RKO (cell line): Measurements from ENCODE around the gene IL31.

Experiments used
- DNase-seq: peaks from one replicate; pipeline ENCODE4 v3.0.0-alpha.2; 2016; ENCODE audit warnings: low spot score

The IL31 gene

DNA sequence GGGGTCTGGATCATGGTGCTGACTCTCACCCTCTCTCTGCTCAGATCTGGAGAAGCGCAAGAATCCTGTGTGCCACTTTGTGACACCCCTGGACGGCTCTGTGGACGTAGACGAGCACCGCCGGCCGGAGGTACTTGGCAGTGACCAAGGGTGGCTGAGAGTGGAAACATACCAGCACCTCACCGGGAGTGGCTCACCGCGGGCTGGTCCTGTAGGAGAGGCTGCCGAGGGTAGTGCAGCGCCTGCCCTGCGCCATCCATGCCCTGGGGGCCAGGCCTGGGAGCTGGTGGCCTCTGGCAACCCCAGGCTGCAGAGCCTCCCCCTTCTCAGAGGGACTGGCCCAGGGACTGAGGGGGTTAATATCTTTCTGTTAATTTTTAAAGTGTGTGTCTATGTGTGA is 46.2 kb downstream of the IL31 start:
- no peak for DNase-seq

DNA sequence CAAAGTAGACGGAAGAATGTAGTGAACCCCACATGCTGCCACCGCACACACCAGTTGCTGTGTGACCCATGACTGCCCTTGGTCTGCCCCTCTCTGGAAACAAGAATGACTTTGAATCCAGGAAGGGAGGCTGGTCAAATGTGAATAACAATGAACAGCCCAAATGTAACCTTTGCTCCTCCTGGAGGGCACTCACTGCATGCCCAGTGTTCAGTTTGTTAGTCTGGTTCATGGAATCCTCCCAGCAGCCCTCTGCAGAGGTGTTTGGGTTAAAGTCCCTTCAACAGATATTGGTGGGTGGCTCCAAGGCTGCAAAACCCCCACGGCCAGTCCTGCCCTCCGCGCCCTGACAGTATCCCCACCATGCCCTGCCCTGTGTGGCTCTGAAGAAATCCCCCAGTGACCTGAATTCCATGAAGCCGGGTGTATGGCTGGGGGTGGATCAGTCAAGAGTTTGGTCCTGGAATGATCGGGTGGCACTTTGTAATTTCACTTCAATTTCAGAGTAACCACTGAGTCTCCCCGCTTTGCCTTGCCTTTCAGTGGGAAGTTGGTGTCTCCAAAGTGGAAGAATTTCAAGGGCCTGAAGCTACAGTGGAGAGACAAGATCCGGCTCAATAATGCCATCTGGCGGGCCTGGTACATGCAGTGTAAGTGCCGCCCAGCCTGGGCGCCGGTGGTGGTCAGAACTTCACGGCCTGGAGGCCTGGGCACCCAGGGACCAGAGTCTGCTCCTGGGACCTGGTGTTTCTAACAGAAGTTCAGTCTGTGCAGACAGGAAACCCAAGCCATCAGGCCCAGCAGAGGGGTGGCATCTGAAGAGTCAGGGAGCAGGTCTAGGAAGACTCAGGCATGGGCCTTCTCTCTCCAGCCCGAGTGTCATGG is 47.1 kb downstream of the IL31 start:
- no peak for DNase-seq

- DNase-seq, result no peak
Measured at GRCh38 chr12:122126342-122126635, 47.7 kb downstream of the IL31 start.

GRCh38 chr12:122125452-122126341 is 48.3 kb downstream of the IL31 start:
- no peak for DNase-seq

- no peak for DNase-seq
Measured at GRCh38 chr12:122124370-122124769, 49.7 kb downstream of the IL31 start.

DNA sequence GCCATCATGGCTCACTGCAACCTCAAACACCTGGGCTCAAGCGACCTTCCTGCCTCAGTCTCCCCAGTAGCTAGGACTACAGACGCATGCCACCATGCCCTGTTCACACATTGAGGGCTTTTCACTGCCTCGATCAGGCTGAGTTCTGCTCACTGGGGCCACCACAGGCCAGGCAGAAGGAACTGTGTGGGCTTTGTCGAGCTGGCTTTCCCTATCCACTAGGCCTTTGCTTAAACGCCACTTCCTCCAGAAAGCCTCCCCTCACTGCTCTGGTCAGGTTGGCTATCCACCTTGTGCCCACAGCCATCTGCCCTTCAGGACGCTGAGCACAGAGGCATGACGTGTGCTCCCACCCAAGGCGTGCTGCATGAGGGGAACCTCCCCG is 50.3 kb downstream of the IL31 start:
- no peak for DNase-seq

DNA sequence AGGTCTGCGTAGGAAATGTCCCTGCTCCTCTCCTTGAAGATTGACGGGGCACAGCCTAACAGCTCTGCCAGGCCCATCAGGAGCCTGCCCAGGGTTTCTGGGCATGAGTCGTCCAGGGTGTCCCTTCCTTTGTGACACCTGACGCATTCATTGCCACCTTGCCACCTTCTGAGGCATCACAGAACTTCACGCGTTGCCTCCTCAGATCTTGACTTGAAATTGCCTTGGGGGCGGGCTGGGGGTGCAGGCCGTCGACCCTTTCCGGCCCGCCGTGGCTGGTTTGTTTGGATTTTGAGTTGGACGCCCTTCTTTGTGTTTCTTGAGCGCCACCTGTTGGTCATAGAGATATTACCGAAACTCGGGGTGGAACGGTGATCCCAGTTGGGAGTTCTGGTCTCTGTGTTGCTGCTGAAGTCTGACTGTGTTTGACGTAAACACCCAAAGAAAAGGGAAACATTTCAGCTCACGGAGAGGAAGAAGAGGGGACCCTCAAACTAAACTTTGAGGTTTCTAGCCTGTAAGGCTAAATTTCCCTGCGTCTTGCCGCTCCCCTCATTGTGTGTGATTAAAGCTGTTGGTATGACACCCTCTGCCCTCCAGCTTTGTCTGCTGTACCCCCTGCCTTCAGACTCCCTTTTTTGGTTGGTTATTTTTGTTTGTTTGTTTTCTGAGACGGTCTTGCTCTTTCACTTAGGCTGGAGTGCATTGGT is 50.8 kb downstream of the IL31 start:
- peak; percentile 64 for DNase-seq
